Islet precursor cell (in vitro differentiated cells): ENCODE data around the gene CREBRF.
"Not testable (repeated sequence)": the region's sequence is repeated elsewhere in the genome, so short reads cannot be mapped to it uniquely, and the experiment has no call there.

ENCODE experiments used
- DNase-seq: peaks from one replicate; pipeline ENCODE4 v3.0.0-alpha.2; 2018

CREBRF gene

DNA sequence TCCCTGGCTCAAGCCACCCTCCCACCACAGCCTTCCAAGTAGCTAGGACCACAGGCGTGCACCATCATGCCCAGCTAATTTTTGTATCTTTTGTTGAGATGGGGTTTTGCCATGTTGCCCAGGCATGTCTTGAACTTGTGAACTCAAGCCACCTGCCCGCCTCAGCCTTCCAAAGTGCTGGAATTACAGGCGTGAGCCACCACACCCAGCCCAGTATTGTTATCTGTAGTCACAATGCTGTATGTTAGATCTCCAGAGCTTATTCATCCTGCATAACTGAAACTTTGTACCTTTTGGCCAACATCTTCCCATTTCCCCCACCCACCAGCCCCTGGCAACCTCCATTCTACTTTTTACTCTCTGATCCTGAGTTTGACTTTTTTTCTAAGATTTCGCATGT, 37.5 kb downstream of the CREBRF start:
- no peak for DNase-seq

DNA sequence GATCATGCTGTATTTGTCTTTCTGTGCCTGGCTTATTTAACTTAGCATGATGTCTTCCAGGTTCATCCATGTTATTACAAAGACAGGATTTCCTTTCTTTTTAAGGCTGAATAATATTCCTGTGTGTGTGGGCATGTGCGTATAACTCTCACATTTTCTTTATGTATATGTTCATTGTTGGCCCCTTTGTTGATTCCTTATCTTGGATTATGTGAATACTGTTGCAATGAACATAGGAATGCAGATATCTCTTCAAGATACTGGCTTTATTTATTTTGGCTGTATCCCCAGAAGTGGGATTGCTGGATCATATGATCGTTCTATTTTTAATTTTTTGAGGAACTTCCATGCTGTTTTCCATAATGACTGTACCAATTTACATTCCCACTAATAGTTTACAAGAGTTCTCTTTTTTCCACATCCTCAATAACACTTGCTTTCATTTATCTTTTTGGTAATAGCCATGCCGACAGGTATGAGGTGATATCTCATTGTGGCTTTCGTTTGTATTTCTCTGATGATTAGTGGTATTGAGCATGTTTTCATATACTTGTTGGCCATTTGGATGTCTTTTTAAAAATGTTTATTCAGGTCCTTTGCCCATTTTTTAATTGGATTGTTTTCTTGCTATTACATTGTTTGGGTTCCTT, 38.0 kb downstream of the CREBRF start:
- DNase-seq, result no peak

DNA sequence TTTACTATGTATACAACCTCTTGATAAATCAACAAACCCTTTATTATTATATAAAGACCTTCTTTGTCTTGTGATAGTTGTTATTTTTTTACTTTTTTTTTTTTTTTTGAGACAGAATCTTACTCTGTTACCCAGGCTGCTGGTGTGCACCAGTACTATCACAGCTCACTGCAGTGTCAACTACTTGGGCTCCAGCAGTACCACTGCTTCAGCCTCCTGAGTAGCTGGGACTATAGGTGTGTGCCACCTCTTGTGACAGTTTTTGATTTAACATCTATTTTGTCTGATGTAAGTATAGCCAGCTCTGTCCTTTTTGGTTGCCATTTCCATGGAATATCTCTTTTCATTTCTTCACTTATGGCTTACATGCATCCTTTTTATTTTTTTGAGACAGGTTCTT, 42.6 kb downstream of the CREBRF start:
- no peak for DNase-seq

DNA sequence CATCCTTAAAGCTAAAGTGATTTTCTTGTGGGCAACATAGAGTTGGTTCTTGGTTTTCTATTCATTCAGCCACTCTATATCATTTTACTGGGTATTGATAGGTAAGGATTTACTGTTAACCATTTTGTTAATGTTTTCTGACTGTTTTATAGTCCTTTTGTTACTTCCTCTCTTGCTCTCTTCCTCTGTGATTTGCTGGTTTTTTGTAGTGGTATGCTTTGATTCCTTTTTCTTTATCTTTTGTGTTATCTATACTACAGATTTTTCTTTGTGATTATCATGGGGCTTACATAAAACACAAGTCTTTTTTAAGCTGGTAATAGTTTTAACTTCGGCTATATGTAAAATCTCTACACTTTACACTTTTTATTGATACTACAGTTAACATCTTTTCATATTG, 43.3 kb downstream of the CREBRF start:
- DNase-seq, result no peak

DNA sequence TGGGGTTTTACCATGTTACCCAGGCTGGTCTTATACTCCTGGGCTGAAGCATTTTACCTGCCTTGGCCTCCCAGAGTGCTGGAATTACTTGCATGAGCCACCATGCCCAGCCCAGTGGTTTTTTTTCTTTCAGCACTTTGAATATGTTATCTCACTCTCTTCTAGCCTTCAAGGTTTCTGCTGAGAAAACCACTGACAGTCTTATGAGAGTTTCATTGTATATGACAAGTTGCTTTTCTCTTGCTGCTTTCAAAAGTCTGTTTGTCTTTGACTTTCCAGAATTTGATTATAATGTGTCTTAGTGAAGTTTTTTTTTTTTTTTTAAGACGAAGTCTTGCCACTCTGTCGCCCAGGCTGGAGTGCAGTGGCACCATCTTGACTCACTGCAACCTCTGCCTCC, 45.1 kb downstream of the CREBRF start:
- DNase-seq, result no peak

DNA sequence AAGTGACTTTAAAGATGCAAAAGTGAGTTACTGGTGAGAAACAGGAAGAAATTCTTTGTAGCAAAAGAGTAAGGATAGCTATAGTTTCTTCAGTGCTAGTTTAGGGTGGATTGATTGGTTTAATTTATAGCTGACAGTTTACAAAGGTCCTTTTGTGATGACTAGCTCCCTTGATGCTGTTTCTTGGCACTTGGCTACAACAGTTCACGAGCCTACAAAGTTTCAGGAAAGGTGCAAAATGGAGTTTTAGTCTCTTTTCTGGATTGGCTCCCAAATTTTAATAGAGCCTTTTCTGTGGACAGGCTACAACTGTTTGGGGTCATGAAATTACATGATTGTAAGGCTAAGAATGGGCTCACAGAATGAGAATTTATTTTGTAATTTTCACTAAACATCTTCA, 47.3 kb downstream of the CREBRF start:
- DNase-seq, result no peak

DNA sequence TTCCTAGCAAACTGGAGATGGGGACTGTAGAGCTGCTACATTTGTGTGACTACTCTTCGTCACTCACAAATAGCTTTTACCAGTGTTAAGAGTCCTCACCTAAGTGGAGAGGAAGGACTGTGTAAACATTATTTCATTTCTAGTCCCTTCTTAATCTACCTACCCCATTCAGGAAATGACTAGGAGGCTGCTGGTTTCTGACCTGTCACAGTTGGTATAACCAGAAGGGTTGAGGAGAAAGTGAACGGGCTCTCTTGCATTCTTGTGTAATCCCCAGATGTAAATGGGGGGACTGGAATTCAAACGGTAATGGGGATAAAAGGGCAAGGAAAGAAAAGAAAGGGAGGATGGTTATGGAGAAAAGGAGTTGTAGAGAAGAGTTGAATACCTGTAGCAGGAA, 52.8 kb downstream of the CREBRF start:
- DNase-seq, result no peak

DNA sequence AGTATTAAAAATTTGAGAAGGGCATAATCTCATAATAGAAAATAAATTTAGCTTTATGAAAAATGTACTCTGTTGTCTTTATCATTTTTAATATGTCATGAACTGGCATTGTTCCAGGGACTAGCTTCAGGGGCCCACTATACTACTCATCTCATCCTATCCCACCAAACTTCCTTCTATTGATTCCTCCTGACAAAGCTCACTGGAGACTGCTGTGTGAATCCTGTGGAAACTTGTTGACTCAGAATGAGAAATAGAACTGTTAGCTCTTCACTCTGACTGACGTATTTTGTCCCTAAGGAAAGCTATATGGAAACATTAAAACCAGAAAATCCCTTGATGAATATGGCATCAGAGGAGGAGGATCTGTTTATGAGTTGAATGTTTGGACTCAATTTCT, 58.4 kb downstream of the CREBRF start:
- DNase-seq, result no peak

DNA sequence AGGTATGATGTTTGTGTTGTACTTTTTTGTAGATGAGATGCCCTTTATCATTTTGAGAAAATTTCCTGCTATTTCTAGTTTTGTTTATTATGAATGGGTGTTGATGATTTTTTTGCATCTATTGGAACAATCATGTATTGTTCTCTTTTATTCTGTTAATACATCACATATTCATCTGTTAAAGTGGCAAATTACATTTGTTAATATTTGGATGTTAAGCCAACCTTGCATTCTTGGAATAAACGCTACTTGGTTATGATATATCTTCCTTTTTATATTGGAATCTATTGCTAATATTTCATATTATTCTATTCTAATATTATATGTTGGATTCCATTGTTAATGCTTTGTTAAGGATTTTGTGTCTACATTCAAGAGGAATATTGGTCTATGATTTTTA, 63.6 kb downstream of the CREBRF start:
- DNase-seq, result no peak

DNA sequence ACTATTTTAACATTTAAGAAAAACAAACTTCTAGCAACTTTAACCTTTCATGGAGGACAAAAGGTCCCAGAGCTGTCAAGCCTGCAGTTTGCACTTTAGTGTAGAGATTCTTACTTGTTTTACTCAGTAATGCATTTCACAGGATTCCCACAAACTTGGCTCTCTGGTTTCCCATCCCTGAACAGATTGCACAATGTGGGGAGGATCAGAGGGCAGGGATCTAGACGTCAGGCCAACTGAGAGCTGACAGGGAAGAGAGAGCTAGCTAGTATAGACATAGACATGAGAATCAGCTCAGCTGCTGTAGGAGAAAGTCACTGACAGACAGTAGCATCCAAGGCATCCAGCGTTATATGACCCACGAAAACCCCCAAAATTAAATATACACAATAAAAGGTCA, 67.3 kb downstream of the CREBRF start:
- no peak for DNase-seq

DNA sequence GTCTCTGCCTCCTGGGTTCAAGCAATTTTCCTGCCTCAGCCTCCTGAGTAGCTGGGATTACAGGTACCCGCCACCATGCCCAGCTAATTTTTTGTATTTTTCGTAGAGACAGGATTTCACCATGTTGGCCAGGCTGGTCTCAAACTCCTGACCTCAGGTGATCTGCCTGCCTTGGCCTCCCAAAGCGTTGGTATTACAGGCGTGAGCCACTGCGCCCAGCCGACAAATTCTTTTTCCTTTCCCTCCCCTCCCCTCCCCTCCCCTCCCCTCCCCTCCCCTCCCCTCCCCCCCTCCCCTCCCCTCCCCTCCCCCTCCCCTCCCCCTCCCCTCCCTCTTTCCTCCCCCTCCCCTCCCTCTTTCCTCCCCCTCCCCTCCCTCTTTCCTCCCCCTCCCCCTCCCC, 76.0 kb downstream of the CREBRF start:
- DNase-seq, result not testable (repeated sequence)

DNA sequence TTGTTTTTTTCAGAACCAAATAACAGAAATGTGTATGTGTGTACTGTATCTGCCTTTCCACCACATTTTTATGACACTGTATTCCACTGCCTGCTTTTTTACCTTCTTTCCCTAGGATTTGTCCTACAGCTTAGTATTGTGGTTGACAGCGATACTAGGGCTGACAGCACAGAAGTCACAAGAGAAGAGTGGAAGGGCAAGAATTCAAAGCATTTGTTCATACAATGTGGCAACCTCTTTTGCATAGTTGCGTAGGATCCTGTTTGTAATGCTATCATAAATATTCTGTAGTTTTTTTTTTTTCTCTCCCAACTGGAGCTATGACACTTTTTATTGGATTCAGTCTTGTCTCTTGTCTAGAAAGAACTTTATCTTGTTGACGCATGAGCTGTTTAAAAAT, 82.6 kb downstream of the CREBRF start:
- DNase-seq, result no peak

DNA sequence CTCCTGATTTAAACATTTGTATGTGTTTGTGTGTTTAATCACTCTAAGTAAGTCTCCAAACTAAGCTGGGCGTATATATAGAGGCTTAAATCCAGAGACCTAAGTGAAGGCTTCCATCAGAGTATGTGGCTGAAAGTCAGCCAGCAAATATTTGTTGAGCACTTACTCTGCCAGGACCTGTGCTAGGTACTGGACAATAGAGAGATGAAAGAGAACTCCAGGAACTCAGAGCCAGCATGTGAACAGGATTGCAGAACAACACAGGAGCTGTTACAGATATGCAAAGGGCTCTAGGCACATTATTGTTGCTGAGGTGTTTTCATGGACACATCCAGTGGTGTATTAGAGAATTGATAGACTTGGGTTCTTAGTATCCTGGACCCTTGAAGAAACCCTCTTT, 83.5 kb downstream of the CREBRF start:
- DNase-seq, result no peak

DNA sequence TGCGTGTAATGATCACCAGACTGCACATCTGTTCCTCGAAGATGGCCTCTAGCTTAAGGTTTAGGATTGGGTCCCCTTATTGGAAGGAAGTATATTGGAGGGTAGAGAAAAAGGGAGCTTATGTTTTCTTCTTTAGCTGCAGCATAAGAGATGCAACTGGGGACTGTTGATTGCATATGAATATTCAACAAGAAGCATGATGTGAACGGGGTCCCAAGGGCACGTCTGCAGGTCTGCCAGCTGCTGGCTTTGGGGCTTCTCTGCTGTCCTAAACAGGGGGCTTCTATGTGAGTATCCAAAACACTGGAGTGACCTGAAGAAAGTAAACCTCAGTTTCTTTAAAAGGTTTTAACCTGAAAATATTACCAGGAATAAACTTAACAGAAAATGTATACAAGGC, 84.6 kb downstream of the CREBRF start:
- DNase-seq, result no peak

DNA sequence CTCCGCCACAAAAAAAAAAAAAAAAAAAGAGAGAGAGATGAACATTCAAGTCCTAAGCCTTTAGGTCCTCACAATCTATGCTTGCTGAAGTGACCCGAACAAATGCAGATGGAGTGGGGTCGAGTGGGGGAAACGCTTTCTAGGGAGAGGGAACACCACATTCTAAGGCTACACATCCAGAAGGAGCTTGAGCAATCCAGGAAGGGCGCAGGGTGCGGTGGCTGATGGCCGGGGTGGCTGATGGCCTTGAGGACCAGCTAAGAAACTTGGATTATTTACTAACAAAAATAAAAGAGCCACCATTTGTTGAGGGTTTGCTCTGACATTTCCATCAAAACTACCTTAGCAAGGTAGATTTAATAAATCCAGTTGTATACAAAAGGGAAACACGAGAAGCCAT, 87.4 kb downstream of the CREBRF start:
- no peak for DNase-seq

DNA sequence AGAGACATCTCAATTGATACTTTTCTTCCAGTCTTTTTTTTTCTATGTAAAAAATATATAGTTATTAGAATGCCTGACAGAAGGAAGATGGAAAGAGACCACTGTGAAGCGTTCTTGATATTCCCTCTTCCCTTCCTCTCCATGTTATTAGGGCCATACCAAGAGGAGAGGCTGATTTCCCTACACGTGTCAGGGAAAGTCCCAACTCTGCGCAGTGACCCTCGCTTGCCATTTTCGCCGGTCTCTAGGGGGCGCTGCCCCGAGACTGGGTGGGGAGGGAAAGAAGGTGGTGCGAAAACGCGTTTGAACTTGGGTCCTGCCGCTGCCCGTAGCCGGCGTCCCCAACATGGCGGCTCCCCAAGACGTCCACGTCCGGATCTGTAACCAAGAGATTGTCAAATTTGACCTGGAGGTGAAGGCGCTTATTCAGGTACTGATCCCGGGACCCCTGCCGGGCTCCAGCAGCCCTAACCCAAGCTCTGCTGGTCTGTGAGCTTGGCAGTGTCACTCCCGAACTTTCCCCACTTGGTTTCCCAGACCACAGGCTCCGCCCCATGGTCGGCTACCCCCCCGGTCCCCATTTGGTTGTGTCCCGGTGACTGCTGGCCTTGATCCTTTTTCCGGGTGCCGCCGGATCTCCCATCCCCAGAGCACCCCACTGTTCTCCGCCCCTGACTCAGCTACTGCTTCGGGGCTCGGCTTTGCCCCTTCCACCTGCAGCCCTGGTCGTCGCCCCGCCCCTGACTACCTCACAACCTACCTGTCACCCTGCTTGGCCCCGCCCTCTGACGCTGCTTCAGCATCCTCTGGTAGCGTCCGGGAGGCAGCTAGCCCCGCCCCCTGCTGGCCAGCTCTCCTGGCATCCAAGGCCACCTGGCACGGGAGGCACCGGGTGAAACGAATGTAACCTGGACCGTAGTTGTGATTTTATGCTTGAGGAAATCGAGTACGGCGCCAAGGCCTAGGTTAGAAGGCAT, 88.3 kb downstream of the CREBRF start, which contains the start of gene BNIP1:
Gene BNIP1 (plus strand): TSS at position 332 of the 977 bp plus-strand sequence. CDS start 15 bp downstream, at position 347.
- DNase-seq, result peak; percentile 98

DNA sequence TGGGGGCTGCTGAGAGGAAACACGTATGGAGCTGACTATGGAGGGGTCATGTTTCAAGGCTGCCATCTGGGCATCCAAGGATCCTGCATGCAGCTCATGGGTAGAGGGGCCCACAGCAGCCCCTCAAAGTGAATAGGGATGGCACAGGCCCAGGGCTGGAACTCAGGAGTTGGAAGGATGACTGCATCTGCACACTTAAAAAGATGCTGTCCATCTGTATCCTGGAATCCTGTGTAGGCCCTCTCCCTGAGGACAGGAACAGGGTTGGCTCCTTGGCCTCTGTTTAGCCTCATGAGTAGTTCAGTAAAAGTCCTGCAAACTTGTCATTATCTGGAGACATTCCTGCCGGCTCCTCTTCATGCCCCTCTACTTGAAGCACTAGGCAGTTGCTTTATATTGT, 92.2 kb downstream of the CREBRF start:
- DNase-seq, result no peak

DNA sequence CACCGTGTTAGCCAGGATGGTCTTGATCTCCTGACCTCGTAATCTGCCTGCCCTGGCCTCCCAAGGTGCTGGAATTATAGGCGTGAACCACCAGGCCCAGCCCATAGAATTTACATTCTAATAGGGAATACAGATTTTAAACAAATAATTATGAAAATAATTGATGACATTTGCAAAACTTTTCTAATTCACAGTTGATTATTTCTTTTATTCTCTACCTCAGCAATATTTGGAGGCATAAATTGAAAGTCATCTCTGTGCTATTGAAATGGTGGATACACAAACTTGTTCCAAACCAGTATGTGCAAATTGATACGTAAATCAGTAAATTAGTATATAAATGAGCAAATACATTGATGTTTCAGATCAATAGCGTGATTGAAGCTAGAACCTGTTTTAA, 96.4 kb downstream of the CREBRF start:
- DNase-seq, result no peak

DNA sequence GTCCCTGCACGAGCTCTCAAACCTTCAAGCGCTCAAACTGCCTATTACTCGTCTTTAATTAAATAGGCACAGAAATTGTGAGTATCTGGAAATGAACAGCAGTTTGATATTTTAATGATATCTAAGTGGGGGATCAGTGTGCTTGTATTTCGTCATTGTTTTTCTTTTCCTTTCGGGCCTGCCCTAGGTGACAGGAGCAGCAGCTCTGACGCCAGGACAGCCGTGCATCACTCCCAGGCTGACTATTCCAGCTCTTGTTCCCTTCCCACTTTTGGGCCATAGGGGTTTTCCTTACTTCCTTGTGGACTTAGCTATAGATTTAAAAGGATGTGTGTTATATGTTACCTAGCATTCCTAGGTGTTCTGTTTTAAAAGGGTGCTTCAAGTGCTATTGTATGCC, 97.7 kb downstream of the CREBRF start:
- DNase-seq, result no peak

DNA sequence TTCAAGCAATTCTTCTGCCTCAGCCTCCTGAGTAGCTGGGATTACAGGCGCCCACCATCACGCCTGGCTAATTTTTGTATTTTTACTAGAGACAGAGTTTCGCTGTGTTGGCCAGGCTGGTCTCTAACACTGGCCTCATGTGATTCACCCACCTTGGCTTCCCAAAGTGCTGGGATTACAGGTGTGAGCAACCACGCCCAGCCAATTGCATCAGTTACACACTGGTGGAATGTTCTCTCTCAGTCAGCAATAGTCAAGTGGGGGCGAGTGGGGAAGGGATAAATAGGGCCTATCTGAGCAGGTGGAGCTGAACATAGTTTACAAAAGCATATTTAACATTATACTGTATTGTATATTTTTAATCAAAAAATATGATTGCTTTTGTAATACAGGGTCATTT, 98.5 kb downstream of the CREBRF start:
- not testable (repeated sequence) for DNase-seq

DNA sequence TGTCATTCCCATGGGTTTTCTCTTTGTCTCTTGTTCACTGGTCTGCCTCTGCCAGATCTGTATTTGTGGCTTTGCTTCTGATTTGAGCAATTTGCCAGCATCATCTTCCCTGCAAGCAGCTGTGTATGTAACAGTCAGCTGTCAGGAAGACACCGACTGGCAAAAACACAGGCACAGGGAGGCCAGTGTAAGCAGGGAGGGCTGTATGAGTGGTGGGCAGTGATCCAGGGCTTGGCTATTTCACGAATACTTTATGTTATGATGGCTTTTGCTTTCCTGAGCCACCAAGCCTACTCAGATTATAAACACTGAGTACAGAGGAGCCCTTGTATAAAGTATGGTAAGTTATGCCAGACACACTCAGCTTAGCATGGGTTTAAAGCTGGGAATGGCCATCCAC, 99.8 kb downstream of the CREBRF start:
- no peak for DNase-seq

DNA sequence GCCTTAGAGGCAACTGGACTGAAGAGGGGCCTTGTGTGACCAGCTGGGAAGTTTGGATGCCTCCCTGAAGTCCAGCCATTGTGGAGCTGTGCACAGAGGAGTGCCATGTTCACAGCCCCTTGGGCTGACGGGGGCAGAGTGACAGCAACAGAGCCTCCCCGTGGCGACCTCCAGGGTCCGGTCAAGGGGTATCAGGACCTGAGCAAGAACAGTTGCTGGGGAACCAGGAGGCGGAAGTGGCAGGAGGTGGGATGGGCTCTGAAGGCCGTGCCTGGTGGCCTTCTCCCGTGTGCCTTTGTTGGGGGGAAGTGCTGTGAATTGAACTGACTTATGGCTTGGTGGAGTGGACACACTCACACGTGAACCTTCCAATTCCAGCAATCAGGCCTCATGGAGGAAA, 102.2 kb downstream of the CREBRF start:
- no peak for DNase-seq

DNA sequence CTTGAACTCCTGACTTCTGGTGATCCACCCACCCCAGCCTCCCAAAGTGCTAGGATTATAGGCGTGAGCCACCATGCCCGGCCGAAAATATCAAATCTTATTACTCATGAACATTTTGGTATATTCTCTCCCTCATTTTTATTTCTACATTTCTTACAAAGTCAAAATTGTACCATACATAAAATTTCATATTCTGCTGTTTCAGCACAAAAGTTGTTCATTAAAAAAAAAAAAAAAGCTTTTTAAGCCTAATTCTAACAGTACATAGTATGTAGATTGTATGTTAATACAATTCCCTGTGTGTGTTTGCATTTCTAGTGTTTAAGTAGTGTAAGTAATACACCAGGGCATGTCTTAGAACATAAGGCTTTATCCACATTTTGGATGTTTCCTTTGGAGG, 103.1 kb downstream of the CREBRF start:
- no peak for DNase-seq

DNA sequence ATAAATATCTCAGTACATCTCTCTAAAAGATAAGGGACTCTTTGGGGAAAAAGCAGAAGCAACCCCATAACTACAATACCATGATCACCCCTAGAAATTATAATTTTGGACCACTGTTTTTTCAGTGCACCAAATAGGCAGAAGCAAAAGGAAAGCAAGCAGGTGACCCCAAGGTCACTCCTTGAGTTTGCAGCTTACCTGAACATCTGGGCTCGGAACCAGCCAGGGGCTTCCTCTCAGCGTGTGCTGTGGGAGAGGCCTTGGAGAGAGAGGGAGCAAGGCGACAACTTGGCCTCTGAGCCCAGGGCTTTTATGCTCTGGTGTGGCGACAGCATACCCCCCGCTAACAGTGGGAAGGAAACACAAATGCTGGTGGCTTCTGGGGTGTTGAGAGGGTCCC, 105.0 kb downstream of the CREBRF start:
- DNase-seq, result no peak
